HepG2 (cell line): ENCODE results near the gene PAPSS2. TPM values are rescaled to one million over a fixed set of nuclear protein-coding genes. Genes with fewer than 3 reads are reported as not detected.

ENCODE experiments used
- ATAC-seq: fragments of 200-7000 bp; cut with Tn5 transposase; 3 replicates; pipeline ENCODE4 v1.9.1; 2020; ENCODE audit warnings: mild to moderate bottlenecking, moderate library complexity
- BruUV-seq: library from RNA; stranded (reverse); fragments of 400-500 nt; replicated peaks from 2 replicates; lab custom pipeline; 2021; lab: Mats Ljungman, UMichigan
- CTCF ChIA-PET: fragments of 300-600 bp; formaldehyde crosslinking; extraction: SDS; loops from one replicate; lab custom pipeline; 2021; ENCODE audit warnings: low total read pairs, inconsistent platforms, low intra/inter-chr PET ratio; lab: Yijun Ruan, JAX
- POLR2A ChIA-PET: fragments of 350-600 bp; sonication (Branson Sonifier 250); formaldehyde crosslinking; loops from one replicate; lab custom pipeline; 2020; ENCODE audit warnings: antibody characterized with exemption, inconsistent platforms; lab: Yijun Ruan, JAX
- DNase-seq: peaks from one replicate; pipeline ENCODE4 v3.0.0-alpha.2; 2015; ENCODE audit warnings: low spot score
- FAIRE-seq: peaks from 3 replicates; lab custom pipeline; 2011; peaks lifted over from hg19 to GRCh38; lab: Jason Lieb, UNC
- H2AFZ ChIP-seq: one replicate; pipeline ENCODE4 v1.6.1; 2011; ENCODE audit warnings: low read length, inconsistent platforms
- H3K27ac ChIP-seq: fragments of 300-600 bp; 3 replicates; pipeline ENCODE4 v1.8.0; 2011; ENCODE audit warnings: mixed run types, mild to moderate bottlenecking, mixed read lengths, low read length, inconsistent platforms; ENCODE audit not compliant: insufficient read depth; ENCODE audit errors: extremely low read length
- H3K27me3 ChIP-seq, 2 experiments: fragments of 200-600 bp in 1 of 2; 2 replicates in 1 of 2; 3 replicates in 1 of 2; pipeline versions ENCODE4 v1.6.0 to v1.8.0; 2011; ENCODE audit warnings: low read length in 2 of 2, mild to moderate bottlenecking in 2 of 2, moderate library complexity in 2 of 2, inconsistent platforms in 1 of 2; ENCODE audit not compliant: insufficient read depth in 2 of 2, control insufficient read depth in 1 of 2
- H3K36me3 ChIP-seq, 2 experiments: fragments of 200-600 bp in 1 of 2; replicated peaks in 1 of 2; 2 replicates in 1 of 2; 3 replicates in 1 of 2; pipeline versions ENCODE4 v1.5.1 to v1.8.0; 2011; ENCODE audit warnings: low read length in 2 of 2, inconsistent platforms in 1 of 2; ENCODE audit not compliant: insufficient read depth in 2 of 2, control insufficient read depth in 1 of 2
- H3K4me1 ChIP-seq: 2 replicates; pipeline ENCODE4 v1.5.1; 2012; ENCODE audit warnings: low read length, inconsistent platforms; ENCODE audit not compliant: insufficient read depth
- H3K4me2 ChIP-seq: 2 replicates; pipeline ENCODE4 v1.6.0; 2011; ENCODE audit warnings: low read depth, low read length, inconsistent platforms
- H3K4me3 ChIP-seq, 3 experiments: fragments of 200-600 bp in 1 of 3; sonication (generic), shearing (Covaris generic) in 1 of 3; replicated peaks in 1 of 3; 2 replicates each; pipeline ENCODE4 v1.5.1; 2011 to 2016; ENCODE audit warnings: low read length in 3 of 3, inconsistent platforms in 2 of 3, low read depth in 2 of 3, mild to moderate bottlenecking in 2 of 3, control low read depth in 1 of 3, mixed read lengths in 1 of 3; ENCODE audit not compliant: insufficient read depth in 1 of 3
- H3K79me2 ChIP-seq: one replicate; pipeline ENCODE4 v1.6.1; 2011; ENCODE audit warnings: low read length, inconsistent platforms; ENCODE audit not compliant: insufficient read depth
- H3K9ac ChIP-seq: 2 replicates; pipeline ENCODE4 v1.6.0; 2011; ENCODE audit warnings: mild to moderate bottlenecking, low read depth, low read length, inconsistent platforms; ENCODE audit not compliant: insufficient read depth
- H3K9me3 ChIP-seq: 2 replicates; pipeline ENCODE4 v1.5.1; 2012; ENCODE audit warnings: mild to moderate bottlenecking, low read length
- H4K20me1 ChIP-seq: 2 replicates; pipeline ENCODE4 v1.6.0; 2011; ENCODE audit warnings: inconsistent platforms, mild to moderate bottlenecking, low read length, moderate library complexity; ENCODE audit not compliant: insufficient read depth
- ATM ChIP-seq: fragments of 450-650 bp; IDR thresholded peaks from 2 replicates; pipeline ENCODE4 v1.7.1; 2017; ENCODE audit warnings: mild to moderate bottlenecking, borderline replicate concordance
- CHD4 ChIP-seq: fragments of 200-600 bp; sonication (generic); IDR thresholded peaks from 2 replicates; pipeline ENCODE4 v1.7.0; 2017; ENCODE audit warnings: mild to moderate bottlenecking, low read length, borderline replicate concordance
- FLYWCH1 ChIP-seq: sonication (generic); formaldehyde crosslinking; IDR thresholded peaks from 2 replicates; pipeline ENCODE4 v1.8.1; 2023; ENCODE audit warnings: mild to moderate bottlenecking, missing genetic modification reagents
- KDM2A ChIP-seq: sonication (generic); formaldehyde crosslinking; IDR thresholded peaks from 2 replicates; pipeline ENCODE4 v1.4.0; 2020; ENCODE audit warnings: low read depth, missing genetic modification reagents, borderline replicate concordance
- MBNL3 ChIP-seq: fragments of 250-450 bp; sonication (Bioruptor Pico); conservative IDR thresholded peaks from 2 replicates; pipeline ENCODE4 v1.8.0; 2022; ENCODE audit warnings: mild to moderate bottlenecking, inconsistent platforms
- MIER2 ChIP-seq: IDR thresholded peaks from 2 replicates; pipeline ENCODE4 v1.6.1; 2016; ENCODE audit warnings: missing biosample characterization, missing genetic modification reagents
- POLR2A ChIP-seq, 2 experiments: IDR thresholded peaks; 2 replicates each; pipeline ENCODE4 v1.6.1; 2011; ENCODE audit warnings: low read depth in 2 of 2, low read length in 2 of 2, mild to moderate bottlenecking in 1 of 2, moderate library complexity in 1 of 2; ENCODE audit not compliant: insufficient read depth in 1 of 2
- RORA ChIP-seq: sonication (generic); formaldehyde crosslinking; IDR thresholded peaks from 2 replicates; pipeline ENCODE4 v1.5.0; 2020; ENCODE audit warnings: mild to moderate bottlenecking, missing genetic modification reagents, moderate library complexity
- SP140L ChIP-seq: sonication (generic); formaldehyde crosslinking; IDR thresholded peaks from 2 replicates; pipeline ENCODE4 v1.4.0; 2020; ENCODE audit warnings: missing genetic modification reagents, borderline replicate concordance
- ZNF552 ChIP-seq: sonication (generic); formaldehyde crosslinking; IDR thresholded peaks from 2 replicates; pipeline ENCODE4 v1.9.0; 2022; ENCODE audit warnings: missing genetic modification reagents, mild to moderate bottlenecking, borderline replicate concordance
- ZNF556 ChIP-seq: sonication (generic); formaldehyde crosslinking; IDR thresholded peaks from 2 replicates; pipeline ENCODE4 v1.4.0; 2020; ENCODE audit warnings: mild to moderate bottlenecking, missing genetic modification reagents, borderline replicate concordance
- ZNF660 ChIP-seq: sonication (generic); formaldehyde crosslinking; IDR thresholded peaks from 2 replicates; pipeline ENCODE4 v1.5.1; 2020; ENCODE audit warnings: mild to moderate bottlenecking, low read depth, missing genetic modification reagents, borderline replicate concordance
- ZNF672 ChIP-seq: sonication (generic); formaldehyde crosslinking; IDR thresholded peaks from 2 replicates; pipeline ENCODE4 v1.8.1; 2022; ENCODE audit warnings: missing genetic modification reagents
- WGBS: methylation state at CpG from one replicate; pipeline ENCODE4 v1.1.6; 2017; ENCODE audit warnings: low lambda C conversion rate; 5-methylcytosine and 5-hydroxymethylcytosine counted together
- in situ Hi-C: cut with HindIII; loops from 2 replicates; pipeline ENCODE4 v1.10.0; 2017; ENCODE audit warnings: low pct_unique_long_range_greater_than_20kb; ENCODE audit not compliant: extremely low pct_ligation_motif_present
- intact Hi-C: fragments of 100-400 bp; cut with micrococcal nuclease; formaldehyde crosslinking; loops from one replicate; pipeline ENCODE4 v1.10.0; 2022; ENCODE audit not compliant: unreplicated experiment
- polyA plus RNA-seq, 8 experiments: library from polyadenylated mRNA; depleted of rRNA in 3 of 8; stranded (reverse) in 7 of 8; unstranded in 1 of 8; fragments of >200 nt; fragmentation: Illumina TruSeq in 4 of 8; extraction: Trizol in 4 of 8; gene quantifications; 2 replicates each; pipeline versions ENCODE4 v1.2.1 to v1.2.3, GENCODE V29; 2011 to 2016; ENCODE audit warnings: low read depth in 4 of 8, missing spikeins in 1 of 8, mixed read lengths in 1 of 8; ENCODE audit not compliant: insufficient read depth in 1 of 8
- total RNA-seq, 5 experiments: library from RNA; depleted of rRNA; stranded (reverse); fragments of >200 nt; fragmentation: Illumina TruSeq; extraction: Trizol; gene quantifications; 2 replicates each; pipeline ENCODE4 v1.2.3, GENCODE V29; 2016; ENCODE audit warnings: low read depth in 1 of 5
- TF ChIP-seq, protein P1 (sequence below): sonication (generic); formaldehyde crosslinking; conservative IDR thresholded peaks from 2 replicates; pipeline ENCODE4 v1.8.0; 2022; ENCODE audit warnings: mild to moderate bottlenecking, moderate library complexity, missing genetic modification reagents
- TF ChIP-seq, protein P2 (sequence below): sonication (generic); formaldehyde crosslinking; IDR thresholded peaks from 2 replicates; pipeline ENCODE4 v1.5.0; 2020; ENCODE audit warnings: mild to moderate bottlenecking, missing genetic modification reagents

Gene PAPSS2
- total and polyA plus RNA-seq, 2 of the 13 experiments (the other 11 are each of a cell fraction or from before 2014, with no cell fraction given): 0.11 to 0.12 TPM

DNA sequence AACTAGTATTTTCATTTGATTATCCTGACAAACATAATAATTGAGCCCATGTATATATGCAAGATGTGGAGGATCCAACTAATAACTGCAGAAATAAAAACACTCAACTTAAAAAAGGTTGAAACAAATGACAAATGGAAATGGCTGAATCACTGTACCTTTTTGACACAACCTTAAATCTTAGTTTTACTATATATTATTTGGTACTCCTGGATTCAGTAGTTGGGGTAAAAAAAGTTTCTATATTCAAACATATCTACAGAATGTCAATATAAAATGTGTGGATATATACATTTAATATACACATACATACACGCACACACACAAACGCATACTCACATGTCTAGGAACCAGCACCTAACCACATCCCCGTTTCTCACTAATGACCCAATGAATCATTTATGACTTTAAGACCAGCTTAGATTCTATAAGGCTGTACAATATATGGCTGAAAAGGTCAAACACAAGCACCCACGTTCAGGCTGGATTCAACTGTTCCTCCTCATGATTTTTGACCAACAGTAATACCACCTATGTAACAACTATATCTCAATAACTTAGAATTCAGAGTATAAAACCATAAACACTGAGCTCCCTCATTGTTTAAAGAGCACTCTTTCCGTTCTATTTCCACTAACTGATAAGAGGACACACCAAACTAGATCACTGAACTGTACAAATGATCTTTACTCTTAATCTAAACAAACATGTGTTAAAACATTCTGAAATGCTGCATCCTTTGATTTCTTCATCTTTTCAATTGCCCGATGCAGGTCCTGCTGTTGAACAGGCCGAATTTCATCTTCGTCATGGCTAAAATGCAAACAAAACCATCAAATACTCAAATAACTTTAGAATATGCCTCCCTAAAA, 94.6 kb downstream of the PAPSS2 start (continued):
- TF ChIP-seq, protein P1, sequence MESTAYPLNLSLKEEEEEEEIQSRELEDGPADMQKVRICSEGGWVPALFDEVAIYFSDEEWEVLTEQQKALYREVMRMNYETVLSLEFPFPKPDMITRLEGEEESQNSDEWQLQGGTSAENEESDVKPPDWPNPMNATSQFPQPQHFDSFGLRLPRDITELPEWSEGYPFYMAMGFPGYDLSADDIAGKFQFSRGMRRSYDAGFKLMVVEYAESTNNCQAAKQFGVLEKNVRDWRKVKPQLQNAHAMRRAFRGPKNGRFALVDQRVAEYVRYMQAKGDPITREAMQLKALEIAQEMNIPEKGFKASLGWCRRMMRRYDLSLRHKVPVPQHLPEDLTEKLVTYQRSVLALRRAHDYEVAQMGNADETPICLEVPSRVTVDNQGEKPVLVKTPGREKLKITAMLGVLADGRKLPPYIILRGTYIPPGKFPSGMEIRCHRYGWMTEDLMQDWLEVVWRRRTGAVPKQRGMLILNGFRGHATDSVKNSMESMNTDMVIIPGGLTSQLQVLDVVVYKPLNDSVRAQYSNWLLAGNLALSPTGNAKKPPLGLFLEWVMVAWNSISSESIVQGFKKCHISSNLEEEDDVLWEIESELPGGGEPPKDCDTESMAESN (CRISPR knock-in tag): no peak
- TF ChIP-seq MIER2 (CRISPR knock-in tag): no peak

DNA sequence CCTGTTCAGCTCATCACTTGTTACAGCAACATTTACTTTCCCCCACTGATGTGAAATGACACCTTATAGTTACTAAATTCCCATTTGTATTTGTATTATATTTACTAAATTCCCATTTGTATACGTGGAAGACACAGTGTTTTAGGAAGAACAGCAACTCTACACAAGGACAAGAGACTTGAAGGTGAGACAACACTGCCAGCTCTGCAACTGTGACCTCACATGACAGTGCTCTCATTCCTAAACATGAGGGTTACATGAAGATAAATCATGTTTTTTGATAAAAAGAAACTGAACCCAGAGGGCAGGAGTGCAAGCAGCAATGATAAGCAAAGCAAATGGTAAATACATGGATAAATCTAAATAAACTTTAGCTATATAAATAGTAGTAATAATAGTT, 98.0 kb downstream of the PAPSS2 start:
- WGBS: 86% methylated on average over 1 of the region's 1 CpG
- no peaks in the 10 kb centered on the region for H3K27me3 ChIP-seq
- intact Hi-C loops: no loop called here
- H3K36me3 ChIP-seq: peaks cover 3 to 26% of the 10 kb centered on the region in 2 experiments; a peak in 3 of 5 replicates
- H2AFZ ChIP-seq: no peak overlapping the region
- no peaks in the 10 kb centered on the region for H3K79me2 ChIP-seq
- no peaks in the 10 kb centered on the region for H4K20me1 ChIP-seq
- in situ Hi-C loops: no loop called here
- no peak overlapping the region for H3K4me3 ChIP-seq
- ChIA-PET CTCF (no interaction called here), POLR2A (interaction anchor here (0.7 kb wide), 1 partner anchor 859 kb away, joined by 4 read pairs; no protein-coding TSS in a partner anchor)
- H3K27ac ChIP-seq: no peak overlapping the region
- FAIRE-seq (no peak), DNase-seq (no peak), ATAC-seq (no peak)
- H3K4me1 ChIP-seq: peaks cover 16% of the 10 kb centered on the region
- H3K9ac ChIP-seq: no peak overlapping the region
- H3K9me3 ChIP-seq: no peaks in the 10 kb centered on the region
- H3K4me2 ChIP-seq: no peak overlapping the region
- no TSS peak for BruUV-seq
- TF ChIP-seq ATM (no peak), ZNF660 (no peak), ZNF556 (CRISPR knock-in tag) (no peak), CHD4 (no peak), RORA (no peak), SP140L (no peak), ZNF552 (CRISPR knock-in tag) (no peak), FLYWCH1 (no peak), ZNF672 (CRISPR knock-in tag) (no peak), MBNL3 (CRISPR knock-in tag) (no peak), POLR2A (IDR thresholded peaks at IDR 0.05; ENCODE audit: insufficient read depth in 1 of 2, low read depth in 2 of 2, low read length in 2 of 2) (no peak), KDM2A (CRISPR knock-in tag) (no peak)
- TF ChIP-seq, protein P2, sequence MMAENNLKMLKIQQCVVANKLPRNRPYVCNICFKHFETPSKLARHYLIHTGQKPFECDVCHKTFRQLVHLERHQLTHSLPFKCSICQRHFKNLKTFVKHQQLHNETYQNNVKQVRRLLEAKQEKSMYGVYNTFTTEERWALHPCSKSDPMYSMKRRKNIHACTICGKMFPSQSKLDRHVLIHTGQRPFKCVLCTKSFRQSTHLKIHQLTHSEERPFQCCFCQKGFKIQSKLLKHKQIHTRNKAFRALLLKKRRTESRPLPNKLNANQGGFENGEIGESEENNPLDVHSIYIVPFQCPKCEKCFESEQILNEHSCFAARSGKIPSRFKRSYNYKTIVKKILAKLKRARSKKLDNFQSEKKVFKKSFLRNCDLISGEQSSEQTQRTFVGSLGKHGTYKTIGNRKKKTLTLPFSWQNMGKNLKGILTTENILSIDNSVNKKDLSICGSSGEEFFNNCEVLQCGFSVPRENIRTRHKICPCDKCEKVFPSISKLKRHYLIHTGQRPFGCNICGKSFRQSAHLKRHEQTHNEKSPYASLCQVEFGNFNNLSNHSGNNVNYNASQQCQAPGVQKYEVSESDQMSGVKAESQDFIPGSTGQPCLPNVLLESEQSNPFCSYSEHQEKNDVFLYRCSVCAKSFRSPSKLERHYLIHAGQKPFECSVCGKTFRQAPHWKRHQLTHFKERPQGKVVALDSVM: no peak
